GOT3 (cell line): ENCODE data around the gene KDM4B.

ENCODE experiments used
- DNase-seq: peaks from one replicate; lab custom pipeline; 2025; ENCODE audit warnings: mixed read lengths; lab: John Stamatoyannopoulos, UW

The KDM4B gene

DNA sequence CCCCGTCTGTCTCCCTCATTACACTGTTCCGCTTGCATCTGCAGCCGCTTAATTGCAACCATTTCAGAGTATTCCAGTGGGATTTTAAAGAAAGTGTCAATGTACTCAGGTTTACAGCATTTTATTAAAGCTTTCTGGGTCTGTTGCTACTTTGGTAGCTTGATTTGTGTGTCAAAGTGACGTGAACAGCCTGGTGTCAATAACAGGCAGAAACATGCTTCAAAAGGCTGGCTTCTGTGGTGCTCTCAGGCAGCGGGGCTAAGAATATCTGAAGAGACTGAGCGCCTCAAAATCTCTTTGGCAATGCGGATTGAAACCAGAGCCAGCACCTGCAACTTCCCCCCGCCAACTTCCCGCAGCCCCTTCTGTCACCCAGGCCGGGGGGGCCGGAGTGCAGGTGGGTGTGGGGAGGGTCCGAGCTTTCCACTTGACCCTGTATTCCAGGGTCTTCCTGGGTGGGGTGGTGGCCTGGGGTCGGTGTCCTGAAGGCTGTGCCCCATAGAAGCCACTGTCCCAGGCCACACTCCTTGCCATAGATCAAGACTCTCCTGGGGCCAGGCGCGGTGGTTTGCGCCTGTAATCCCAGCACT lies 81.2 kb downstream of the KDM4B start:
- no peak for DNase-seq

DNA sequence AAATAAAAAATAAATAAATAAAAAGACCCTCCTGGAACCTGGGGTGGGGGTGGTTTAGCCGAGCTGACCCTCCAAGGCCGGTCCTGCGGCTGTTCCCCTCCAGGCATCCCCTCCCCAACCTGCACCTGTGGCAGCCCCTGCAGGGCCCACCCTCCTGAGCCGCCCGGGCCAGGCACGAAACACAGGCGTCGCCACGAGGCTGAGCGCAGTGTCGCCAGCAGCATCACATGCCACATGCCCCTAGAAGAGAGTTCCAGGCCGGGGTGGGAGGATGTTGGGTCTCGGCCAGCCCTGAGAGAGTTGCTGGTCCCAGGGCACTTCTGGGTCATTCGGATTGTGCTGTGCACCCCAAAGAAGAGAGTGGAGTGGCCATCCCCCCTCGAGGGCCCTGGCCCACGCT lies 82.0 kb downstream of the KDM4B start:
- DNase-seq, result no peak

DNA sequence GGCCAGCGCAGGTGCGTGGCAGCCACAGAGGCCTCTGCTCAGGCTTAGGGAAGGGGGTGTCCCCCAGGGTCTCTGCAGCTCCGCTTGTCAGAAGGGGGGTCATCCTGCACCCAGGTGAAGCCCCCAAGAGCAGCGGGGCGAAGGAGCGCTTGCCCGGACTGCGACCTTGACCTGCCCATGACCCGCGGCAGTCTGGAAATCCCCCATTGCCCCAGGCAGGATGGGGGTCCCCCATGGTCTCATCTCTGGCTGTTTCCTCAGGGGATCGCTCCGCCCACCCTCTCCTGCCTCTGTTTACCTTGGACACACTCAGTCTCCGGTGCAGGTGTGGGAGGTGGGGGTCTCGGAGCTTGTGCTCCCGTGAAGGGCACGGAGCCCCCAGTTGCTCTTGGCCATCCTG lies 82.7 kb downstream of the KDM4B start:
- DNase-seq, result no peak

DNA sequence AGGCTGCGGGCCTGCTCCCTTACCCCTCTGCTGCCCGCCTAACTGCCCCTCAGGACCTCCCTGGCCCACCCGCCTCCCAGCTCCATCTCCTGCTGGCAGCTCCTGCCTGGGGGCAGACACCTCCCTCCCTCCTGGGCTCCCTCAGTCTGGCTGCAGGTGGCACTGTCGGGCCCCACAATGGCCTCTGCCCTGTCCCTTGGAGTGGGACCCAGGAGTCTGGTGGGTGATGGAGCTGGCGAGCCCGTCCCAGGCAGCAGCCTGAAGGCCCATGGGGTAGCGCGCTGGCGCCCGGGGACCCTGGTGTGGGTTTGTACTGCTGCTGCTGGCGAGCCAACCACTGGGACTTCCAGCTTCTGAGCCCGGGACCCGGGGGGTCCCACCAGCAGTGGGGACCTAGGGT lies 83.6 kb downstream of the KDM4B start:
- DNase-seq, result no peak

DNA sequence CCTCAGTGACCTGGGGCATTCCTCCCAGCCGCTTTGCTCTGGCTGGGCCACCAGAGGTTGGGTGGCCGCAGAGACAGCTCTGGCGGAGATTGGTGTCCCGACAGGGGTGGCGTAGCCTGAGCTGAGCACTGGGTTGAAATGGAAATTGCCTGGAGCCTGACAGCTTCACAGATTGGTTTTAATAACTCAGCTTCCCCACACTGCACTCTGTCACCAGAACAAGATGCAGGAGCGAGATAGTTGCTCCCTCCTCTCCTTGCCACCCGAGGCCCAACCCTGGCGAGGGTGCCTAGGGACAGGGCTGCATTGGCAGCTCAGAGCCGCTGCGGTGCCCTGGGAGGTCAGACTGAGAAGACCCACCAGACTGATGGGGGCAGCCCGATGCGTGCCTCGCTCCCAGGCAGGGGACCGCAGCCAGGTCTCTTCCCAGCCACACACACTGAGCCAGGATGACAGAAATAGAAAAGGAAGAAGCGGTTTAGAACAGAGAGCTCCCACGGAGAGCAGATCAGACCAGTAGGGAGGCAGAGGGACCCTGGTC lies 84.1 kb downstream of the KDM4B start:
- no peak for DNase-seq

DNA sequence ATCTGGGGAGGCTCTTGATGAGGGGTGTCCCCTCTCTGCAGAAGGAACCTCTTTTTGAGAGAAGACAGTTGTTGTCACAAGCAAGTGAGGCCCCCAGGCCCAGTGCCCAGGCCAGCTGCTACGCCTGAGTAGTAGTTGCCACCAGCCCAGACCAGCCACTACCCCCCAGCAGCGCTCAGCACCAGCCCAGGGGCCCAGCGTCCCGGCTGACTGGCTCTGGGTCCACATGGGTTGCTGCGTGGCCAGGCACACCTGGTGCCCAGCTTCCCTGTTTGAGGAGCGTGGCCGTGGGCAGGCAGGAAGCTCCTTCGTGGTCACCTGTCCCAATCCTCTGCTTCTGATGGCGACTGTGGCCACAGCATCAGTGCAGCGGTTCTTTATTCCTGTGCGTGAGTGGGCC lies 84.7 kb downstream of the KDM4B start:
- no peak for DNase-seq

DNA sequence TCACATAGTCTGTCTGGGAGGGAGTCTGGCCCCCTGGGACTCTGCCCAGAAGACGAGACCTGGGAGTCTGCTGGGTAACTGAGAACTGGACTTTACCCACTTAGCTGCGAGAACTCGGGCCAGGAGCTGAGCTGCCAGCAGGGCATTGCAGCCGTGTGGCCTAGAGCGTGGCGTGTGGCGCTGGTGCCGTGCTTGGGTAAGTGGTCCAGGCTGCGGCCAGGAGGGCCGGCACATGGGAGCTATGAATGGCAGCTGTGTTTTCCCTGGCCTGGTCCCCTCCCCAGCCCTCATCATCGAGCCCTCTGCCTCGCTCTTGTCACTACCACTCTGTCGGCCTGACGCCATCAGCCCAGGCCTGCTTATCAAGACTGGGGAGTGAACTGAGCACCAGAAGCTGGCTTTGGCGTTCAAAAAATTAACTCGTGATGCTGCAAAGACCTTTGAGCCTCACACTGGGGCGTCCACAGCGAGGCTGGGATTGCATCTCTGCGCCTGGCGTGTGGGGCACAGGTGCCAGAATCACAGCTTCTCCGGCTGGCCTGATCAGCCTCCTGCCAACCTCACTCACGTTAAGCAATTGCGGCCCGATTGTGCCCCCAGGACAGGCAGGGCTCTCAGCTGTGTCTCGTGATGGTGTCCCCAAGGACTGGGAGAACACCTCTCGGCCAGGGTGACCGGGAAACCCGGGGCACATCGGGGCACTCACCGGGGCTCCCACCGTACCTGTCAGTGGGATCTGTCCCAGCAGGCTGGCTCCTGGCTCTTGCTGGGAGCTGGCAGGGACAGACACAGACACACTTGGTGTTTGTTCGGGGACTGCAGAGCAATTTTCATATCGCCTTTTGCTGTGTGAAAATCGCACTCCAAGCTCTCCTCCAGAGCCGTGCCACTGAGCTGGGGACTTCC lies 85.9 kb downstream of the KDM4B start:
- DNase-seq, result no peak

DNA sequence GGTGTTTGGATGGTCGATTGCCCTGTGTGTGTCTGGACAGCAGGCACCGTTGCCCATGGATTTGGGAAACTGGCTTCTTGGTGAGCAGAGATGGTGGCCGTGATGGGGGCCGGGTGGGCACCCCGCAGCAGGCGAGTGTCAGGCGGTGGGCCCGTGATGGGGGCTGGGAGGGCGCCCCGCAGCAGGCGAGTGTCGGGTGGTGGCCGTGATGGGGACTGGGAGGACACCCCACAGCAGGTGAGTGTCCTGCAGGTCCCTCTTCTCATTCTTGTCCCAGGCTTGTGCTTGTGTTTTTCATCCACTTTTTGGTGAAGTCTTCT lies 86.5 kb downstream of the KDM4B start:
- DNase-seq, result no peak

DNA sequence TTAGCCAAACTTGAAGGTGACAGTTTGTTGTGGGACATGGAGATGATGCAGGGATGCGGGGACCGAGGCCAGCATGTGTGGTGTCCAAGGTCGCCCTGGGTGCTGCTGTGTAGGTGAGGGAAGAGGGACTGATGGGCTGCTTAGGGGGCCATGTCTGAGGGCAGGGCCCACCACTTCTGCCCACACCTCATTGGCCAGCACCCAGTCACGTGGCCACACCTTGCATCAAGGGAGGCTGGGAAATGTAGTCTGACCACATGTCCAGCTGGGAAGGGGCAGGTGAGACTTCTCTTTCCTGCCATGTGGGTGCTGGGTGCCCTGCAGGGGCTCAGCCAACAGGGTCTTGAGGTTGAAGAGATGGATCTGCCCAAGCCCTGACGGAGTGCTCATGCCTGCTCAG lies 88.9 kb downstream of the KDM4B start:
- DNase-seq, result no peak

DNA sequence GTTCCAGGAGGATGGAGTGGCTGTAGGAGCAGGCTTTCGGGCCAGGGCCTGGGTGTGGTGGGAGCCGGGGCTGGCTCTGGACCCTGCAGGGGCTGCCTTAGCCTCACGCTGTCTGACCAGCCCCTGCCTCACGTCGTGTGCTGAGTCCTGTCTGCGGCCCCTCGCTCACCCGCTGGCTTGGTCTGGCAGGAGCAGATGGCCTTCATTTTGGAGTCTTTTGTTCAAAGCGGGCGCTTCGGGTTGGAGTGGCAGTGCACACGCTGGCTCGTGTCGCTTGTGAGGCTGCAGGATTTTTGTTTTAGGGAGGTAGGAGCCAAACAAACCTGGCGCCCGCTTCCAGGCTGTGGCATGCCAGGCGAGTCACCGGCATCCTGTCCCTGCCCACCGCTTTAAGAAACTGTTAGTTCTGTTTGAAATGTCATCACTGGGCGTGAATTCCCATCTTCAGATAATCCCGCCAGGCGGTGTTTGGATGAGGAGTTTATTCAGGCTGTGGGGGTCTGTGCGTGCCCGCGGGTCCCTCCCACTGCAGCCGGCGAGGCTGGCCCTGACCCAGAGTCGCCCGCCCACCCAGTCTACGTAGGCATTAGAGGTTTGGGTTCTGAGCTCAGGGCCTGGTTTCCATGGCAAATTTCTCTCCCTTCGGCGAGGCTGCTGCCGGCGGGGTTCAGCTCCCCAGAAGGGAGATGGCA lies 89.8 kb downstream of the KDM4B start:
- DNase-seq, result no peak

DNA sequence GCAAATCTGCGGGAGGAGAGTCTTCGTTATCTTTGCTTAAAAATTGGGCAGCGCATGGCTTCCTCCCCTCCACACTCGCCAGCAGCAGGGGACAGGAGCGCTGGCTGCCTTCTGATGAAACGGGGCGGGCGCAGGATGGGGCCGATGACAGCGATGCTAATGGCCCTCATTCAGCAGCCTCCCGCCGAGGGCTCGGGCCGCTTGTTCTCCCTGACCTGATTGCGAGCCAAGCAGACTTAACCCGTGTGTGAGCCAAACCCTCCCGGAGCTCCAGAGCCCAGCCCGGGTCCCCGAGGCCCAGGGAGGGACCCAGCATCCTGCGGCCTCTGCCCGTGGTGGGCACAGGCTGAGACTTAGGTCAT lies 90.3 kb downstream of the KDM4B start:
- no peak for DNase-seq

DNA sequence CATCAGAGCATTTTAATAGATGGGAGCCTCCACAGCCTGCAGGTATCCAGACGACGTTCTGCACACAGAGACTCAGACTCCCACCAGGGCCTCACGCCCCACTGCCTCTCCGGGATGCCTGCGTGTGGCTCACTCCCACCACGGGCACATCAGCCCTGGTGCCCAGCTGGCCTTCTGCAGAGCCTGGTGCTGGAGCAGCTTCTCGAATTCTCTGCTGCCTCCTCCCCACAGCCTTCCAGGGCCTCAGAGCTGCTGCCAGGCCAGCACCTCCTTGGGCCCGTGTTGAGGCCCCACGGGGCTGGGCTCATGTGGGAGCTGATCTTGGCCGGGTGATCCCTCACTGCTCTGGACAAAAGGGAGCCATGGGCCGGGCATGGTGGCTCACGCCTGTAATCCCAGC lies 90.9 kb downstream of the KDM4B start:
- DNase-seq, result no peak

DNA sequence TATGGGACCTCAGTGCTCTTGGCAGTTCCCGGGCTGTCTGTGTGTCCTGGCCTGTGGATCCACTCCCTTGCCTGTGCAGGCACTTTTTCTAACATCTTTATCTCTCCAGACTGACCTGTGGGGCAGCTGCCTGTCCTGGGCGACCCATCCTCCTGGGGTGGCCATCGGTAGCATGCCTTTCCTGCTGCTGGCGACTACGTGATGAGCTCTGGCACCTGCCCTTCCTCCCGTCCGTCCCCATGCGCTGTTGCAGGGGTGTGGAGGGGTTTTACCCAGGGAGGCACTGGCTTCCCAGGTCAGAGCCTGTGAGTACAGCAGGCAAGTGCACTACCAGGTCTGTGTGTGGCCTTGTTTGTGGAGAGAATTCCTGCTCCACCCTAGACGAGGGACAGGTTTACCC lies 93.3 kb downstream of the KDM4B start:
- no peak for DNase-seq

DNA sequence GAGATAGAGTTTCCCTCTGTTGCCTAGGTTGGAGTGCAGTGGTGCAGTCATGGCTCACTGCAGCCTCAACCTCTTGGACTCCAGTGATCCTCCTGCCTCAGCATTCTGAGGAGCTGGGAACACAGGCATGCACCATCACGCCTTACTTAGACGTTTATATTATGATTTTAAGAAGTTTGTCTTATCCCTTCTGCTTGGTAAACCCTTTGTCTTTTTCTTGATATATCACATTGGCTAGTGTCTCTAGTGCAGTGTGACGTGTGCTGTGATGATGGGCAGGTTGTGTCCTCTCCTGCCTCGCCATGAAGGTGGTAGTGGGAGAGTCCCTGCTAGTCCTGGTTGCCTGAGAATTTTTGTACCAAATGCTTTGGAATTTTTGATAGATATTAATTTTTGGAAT lies 93.9 kb downstream of the KDM4B start:
- no peak for DNase-seq

DNA sequence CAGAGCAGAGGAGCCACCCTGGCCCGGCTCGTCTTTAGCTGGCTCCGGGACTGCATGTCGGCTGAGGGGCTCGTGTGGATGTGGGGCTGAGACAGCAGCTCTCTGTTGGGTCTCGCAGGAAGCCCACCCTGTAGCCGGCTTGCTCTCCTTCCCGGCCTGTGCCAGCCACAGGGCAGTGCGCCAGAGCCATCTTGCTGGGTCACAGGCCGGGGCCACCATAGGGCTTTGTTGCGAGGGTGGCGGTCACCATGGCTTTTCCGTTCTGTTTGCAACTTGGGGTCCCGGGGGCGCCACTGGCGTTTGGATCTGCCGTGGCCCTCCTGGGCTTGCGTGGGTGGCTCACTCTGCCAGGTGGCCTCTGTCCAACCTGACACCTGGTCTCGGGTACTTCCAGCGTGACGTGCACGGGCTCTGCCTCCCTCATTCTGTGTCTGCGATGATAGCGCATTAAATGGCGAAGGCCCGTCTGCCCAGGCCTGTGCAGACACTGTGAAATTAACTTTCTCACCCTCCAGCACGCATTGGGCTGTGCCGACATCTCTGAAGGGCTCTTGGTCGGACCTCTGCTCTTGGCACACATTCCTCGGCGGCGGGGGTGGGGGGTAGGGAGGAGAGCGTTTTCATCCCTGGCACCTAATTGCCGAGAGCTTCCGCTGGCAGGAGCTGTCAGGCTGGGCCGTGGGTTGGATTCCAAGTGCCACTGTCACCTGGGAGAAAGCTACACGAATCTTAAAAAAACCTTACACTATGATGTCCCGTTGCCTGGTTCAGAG lies 95.1 kb downstream of the KDM4B start:
- DNase-seq, result no peak

DNA sequence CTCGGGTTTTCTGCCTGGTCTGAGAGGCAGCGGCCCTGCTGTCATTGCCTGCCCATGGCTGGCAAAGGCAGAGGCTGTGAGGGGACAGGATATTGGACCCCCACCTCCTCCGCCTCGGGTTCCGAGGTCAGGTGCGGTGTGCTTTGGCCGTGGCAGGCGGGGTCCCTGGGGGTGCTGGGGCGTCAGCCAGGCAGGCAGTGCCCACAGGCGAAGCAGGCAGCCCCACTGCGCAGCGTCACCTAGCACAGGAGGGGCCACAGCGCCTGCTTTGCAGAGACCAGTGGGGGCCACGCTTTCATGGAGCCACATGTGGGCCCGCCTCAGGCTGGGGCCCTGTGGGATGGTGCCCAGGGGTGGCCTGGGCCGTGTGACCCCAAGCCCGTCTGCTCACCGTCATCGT lies 96.0 kb downstream of the KDM4B start:
- DNase-seq, result no peak

DNA sequence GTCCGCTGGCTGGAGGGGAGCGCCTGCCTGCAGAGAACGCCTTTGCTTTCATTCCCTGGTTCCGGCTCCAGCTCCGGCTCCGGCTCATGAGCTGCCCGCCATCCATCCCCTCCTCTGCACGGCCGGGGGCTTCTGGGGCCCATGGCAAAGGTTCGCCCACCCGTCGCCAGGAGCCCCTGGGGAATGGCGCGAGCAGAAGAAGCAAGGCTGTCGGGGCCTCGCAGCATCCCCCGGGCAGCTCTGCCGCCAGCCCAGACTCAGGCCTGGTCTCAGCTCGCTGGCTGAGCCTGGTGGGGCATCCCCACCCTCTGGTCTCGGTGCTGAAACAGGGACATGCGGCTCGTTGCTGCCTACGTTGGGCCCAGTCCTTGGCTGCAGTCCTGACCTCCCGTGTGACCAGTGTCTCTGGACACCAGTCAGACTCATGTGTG lies 96.8 kb downstream of the KDM4B start:
- DNase-seq, result no peak

DNA sequence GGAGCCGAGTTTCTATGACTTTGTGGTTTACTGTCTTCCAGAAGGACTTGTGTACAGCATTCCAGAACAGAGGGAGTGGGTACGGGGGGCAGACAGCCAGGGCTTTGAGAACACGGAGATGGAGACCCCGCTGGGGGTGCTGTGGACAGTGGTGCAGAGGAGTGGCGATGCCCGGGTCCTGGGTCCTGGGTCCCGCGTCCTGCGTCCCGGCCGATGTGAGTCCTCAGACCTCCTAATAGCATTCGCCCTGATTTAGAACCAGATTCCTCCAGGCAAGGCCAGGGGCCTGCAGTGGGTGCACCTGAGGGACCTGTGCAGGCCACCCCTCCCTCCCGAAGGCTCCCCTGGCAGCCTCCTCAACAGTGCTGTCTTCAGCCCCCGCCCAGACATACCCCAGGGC lies 97.9 kb downstream of the KDM4B start:
- DNase-seq, result no peak

DNA sequence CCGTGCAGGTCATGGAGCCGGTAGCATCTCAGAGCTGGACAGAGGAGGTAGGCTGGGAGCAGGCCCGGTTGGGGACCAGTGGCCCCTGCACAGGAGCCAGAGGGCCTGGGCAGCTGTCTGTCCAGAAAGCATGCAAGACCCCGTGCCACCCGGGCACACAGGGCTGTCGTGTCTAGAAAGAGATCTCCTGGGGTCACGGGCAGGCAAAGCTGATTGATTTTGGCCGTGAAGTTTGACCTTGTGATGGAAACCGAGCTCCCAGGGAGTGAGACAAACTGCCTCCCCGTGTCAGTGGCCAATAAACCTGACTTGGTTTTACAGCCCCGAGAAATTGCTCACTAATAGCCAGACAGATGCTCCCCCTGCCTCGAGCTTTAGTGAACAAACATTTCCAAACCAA lies 98.8 kb downstream of the KDM4B start:
- DNase-seq, result no peak

DNA sequence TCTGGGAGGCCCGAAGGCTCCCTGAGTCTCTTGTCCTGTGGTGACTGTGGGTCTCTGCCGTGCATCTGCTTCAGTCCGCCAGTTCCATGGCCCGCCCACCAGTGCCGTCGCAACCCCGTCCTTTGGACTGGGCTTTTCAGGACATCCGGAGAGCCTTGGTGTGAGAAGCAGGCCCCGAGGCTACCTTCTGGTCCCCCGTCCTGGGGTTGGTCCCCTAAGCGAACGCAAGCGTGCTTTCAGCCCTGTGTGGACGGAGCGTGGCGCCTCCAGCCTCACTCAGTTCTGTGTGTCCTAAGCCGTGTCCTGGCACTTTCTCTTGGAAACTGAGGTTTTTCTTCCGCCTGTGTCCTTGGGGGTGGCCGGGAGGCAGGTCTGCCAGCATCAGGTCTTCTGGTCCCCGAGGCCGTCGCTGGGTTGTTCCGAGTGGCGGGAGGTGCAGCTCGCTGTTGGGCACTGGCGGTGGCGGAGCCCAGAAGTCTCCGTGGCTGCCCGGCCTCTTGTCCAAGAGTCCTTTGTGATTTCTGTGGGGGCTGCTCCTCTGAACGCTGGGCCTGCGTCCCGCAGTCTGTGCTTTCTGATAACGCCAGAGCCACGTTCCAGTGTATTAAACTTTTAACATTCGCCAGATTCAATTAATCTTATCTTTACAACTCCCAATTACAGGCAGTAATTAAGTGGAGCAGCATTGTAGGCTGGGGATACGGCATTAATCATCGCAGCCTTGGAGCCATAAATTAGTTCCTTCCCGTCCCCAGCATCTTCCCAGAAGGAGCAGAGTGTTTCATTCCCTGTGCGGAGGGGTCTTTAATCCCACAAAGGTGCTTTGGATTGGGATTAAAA lies 99.5 kb downstream of the KDM4B start:
- DNase-seq, result no peak

DNA sequence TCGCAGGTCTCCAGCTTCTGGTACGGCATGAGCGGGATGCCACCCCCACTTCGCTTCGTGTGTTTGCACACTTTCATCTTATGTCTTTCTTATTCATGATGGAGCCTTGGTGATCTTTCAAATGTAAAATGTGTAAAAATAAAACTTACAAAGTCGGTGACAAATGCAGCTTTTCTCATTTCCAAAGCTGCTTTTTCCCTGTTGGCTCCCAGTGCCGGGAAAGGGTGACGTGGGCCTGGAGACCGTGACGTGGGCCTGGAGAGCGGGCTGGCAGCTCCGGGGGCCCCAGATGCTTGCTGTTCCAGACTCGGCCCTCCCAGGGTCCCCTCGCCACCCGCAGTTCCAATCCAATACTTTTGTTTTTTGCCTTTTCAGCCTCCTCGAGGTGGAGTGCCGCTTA lies 101.4 kb downstream of the KDM4B start:
- DNase-seq, result no peak
